Activated B cell treated with CpG ODN at 0.5 μM for 24 hours (primary cell): ENCODE data around the gene CCKAR. TPM values are rescaled to one million over a fixed set of nuclear protein-coding genes. Genes with fewer than 3 reads are reported as not detected.

Experiments used
- ATAC-seq: fragments of 200-7000 bp; cut with Tn5 transposase; one replicate; pipeline ENCODE4 v1.10.0; 2021; ENCODE audit warnings: low read depth, mild to moderate bottlenecking, moderate library complexity
- CTCF ChIA-PET: fragments of 350-600 bp; sonication (Branson Sonifier 250); formaldehyde crosslinking; loops from one replicate; lab custom pipeline; 2021; ENCODE audit warnings: antibody characterized with exemption; lab: Charles Lee
- POLR2A ChIA-PET: fragments of 350-600 bp; sonication (Branson Sonifier 250); formaldehyde crosslinking; loops from one replicate; lab custom pipeline; 2021; ENCODE audit warnings: antibody characterized with exemption; lab: Charles Lee
- DNase-seq: peaks from one replicate; pipeline ENCODE4 v3.0.0; 2022
- H3K27ac Mint-ChIP-seq: one replicate; pipeline ENCODE4 v1.8.0; 2020; ENCODE audit warnings: mixed read lengths
- H3K27me3 Mint-ChIP-seq: one replicate; pipeline ENCODE4 v1.8.0; 2021; ENCODE audit warnings: mixed read lengths
- H3K36me3 Mint-ChIP-seq: one replicate; pipeline ENCODE4 v1.8.0; 2021; ENCODE audit warnings: low read depth, mixed read lengths
- H3K4me1 Mint-ChIP-seq: one replicate; pipeline ENCODE4 v1.8.0; 2021; ENCODE audit warnings: mixed read lengths
- H3K4me3 Mint-ChIP-seq: one replicate; pipeline ENCODE4 v1.8.0; 2020; ENCODE audit warnings: mild to moderate bottlenecking, mixed read lengths
- H3K9me3 Mint-ChIP-seq: one replicate; pipeline ENCODE4 v1.8.0; 2020; ENCODE audit warnings: mixed read lengths
- CTCF ChIP-seq: fragments of 200-600 bp; IDR thresholded peaks from one replicate; pipeline ENCODE4 v1.8.0; 2022; ENCODE audit warnings: antibody characterized with exemption, mild to moderate bottlenecking
- intact Hi-C: fragments of 100-400 bp; cut with micrococcal nuclease; formaldehyde crosslinking; loops from one replicate; pipeline ENCODE4 v1.15.1; 2024
- total RNA-seq: library from RNA; stranded (reverse); gene quantifications from 2 replicates; pipeline ENCODE4 v1.2.3, GENCODE V29; 2022

Gene CCKAR
- total RNA-seq, 1 donor from 2014 or later = not detected

GRCh38 chr4:26432419-26432818, 57.9 kb downstream of the CCKAR start:
- DNase-seq = no peak
- no peak for TF ChIP-seq CTCF
- Mint-ChIP-seq H3K9me3 (no peaks in the 10 kb centered on the region), H3K27ac (no peak overlapping the region), H3K36me3 (peaks cover 62% of the 10 kb centered on the region), H3K27me3 (no peaks in the 10 kb centered on the region), H3K4me3 (no peak overlapping the region), H3K4me1 (no peaks in the 10 kb centered on the region)
- ATAC-seq = no peak
- intact Hi-C loops = no loop called here
- CTCF ChIA-PET = no interaction called here
- POLR2A ChIA-PET = no interaction called here

- ChIA-PET POLR2A (no interaction called here), CTCF (no interaction called here)
- ATAC-seq = no peak
- no peak for TF ChIP-seq CTCF
- intact Hi-C loops = no loop called here
- no peak overlapping the region for H3K27ac Mint-ChIP-seq
- no peak for DNase-seq
- no peaks in the 10 kb centered on the region for H3K4me1 Mint-ChIP-seq
- H3K36me3 Mint-ChIP-seq = peaks cover 64% of the 10 kb centered on the region
- H3K4me3 Mint-ChIP-seq = no peak overlapping the region
- no peaks in the 10 kb centered on the region for H3K27me3 Mint-ChIP-seq
- no peaks in the 10 kb centered on the region for H3K9me3 Mint-ChIP-seq
Observed at GRCh38 chr4:26431461-26432180, 58.7 kb downstream of the CCKAR start.

Other genes with a start within 250 kb of the CCKAR start
- gene RBPJ, start 169.5 kb downstream of the CCKAR start, total RNA-seq = 50.6 and 51.4 TPM in 2 replicates
- gene TBC1D19, start 93.6 kb upstream of the CCKAR start, total RNA-seq = 5.2 and 6.7 TPM in 2 replicates